HL-60 (cell line): ENCODE results near the gene CCDC43.

ENCODE experiments used
- POLR2AphosphoS5 ChIP-seq: IDR thresholded peaks from 2 replicates; pipeline ENCODE4 v1.6.1; 2012; ENCODE audit warnings: low read depth
- TF ChIP-seq, protein P1 (sequence below): IDR thresholded peaks from one replicate; pipeline ENCODE4 v1.5.1; 2011; ENCODE audit warnings: low read length, control low read depth, inconsistent platforms; ENCODE audit not compliant: insufficient read depth
- TF ChIP-seq, protein P2 (sequence below): IDR thresholded peaks from 2 replicates; pipeline ENCODE4 v1.6.1; 2012; ENCODE audit warnings: low read depth; ENCODE audit not compliant: insufficient replicate concordance

DNA sequence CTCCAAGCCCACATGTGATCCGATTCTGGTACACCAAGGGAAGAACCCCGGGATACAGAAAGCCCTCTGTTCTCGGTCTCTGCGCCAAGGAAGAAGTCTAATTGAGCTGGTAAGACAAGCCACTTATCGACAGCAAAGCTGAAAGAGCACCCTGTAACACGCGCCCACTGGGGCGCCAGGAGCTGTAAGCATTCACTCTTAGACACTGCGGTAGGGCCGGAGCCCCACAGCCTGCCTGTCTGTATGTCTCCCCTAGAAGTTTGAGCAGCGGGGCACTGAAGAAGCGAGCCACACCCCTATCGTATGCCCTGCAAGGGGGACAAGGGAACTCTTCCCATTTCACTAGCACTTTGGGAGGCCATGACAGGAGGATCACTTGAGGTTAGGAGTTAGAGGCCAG, 60.3 kb downstream of the CCDC43 start:
- no peak for TF ChIP-seq POLR2AphosphoS5
- TF ChIP-seq, protein P1, sequence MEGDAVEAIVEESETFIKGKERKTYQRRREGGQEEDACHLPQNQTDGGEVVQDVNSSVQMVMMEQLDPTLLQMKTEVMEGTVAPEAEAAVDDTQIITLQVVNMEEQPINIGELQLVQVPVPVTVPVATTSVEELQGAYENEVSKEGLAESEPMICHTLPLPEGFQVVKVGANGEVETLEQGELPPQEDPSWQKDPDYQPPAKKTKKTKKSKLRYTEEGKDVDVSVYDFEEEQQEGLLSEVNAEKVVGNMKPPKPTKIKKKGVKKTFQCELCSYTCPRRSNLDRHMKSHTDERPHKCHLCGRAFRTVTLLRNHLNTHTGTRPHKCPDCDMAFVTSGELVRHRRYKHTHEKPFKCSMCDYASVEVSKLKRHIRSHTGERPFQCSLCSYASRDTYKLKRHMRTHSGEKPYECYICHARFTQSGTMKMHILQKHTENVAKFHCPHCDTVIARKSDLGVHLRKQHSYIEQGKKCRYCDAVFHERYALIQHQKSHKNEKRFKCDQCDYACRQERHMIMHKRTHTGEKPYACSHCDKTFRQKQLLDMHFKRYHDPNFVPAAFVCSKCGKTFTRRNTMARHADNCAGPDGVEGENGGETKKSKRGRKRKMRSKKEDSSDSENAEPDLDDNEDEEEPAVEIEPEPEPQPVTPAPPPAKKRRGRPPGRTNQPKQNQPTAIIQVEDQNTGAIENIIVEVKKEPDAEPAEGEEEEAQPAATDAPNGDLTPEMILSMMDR, result no peak
- TF ChIP-seq, protein P2, sequence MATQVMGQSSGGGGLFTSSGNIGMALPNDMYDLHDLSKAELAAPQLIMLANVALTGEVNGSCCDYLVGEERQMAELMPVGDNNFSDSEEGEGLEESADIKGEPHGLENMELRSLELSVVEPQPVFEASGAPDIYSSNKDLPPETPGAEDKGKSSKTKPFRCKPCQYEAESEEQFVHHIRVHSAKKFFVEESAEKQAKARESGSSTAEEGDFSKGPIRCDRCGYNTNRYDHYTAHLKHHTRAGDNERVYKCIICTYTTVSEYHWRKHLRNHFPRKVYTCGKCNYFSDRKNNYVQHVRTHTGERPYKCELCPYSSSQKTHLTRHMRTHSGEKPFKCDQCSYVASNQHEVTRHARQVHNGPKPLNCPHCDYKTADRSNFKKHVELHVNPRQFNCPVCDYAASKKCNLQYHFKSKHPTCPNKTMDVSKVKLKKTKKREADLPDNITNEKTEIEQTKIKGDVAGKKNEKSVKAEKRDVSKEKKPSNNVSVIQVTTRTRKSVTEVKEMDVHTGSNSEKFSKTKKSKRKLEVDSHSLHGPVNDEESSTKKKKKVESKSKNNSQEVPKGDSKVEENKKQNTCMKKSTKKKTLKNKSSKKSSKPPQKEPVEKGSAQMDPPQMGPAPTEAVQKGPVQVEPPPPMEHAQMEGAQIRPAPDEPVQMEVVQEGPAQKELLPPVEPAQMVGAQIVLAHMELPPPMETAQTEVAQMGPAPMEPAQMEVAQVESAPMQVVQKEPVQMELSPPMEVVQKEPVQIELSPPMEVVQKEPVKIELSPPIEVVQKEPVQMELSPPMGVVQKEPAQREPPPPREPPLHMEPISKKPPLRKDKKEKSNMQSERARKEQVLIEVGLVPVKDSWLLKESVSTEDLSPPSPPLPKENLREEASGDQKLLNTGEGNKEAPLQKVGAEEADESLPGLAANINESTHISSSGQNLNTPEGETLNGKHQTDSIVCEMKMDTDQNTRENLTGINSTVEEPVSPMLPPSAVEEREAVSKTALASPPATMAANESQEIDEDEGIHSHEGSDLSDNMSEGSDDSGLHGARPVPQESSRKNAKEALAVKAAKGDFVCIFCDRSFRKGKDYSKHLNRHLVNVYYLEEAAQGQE, result no peak
